Common myeloid progenitor, CD34-positive (primary cell): ENCODE measurements around the gene CACNA1D.

Source experiments
- CTCF ChIA-PET: fragments of 350-600 bp; sonication (Branson Sonifier 250); formaldehyde crosslinking; loops from one replicate; lab custom pipeline; 2021; ENCODE audit warnings: antibody characterized with exemption; lab: Charles Lee
- POLR2A ChIA-PET: fragments of 350-600 bp; sonication (Branson Sonifier 250); formaldehyde crosslinking; loops from one replicate; lab custom pipeline; 2021; ENCODE audit warnings: antibody characterized with exemption; lab: Charles Lee
- DNase-seq, 3 donors: peaks; one replicate each; pipeline versions ENCODE4 v3.0.0 to v3.0.0-alpha.2; 2013
- H3K27ac ChIP-seq, 2 experiments: 1 replicate in 1 of 2; 2 replicates in 1 of 2; pipeline ENCODE4 v1.7.0; 2013; ENCODE audit warnings: inconsistent platforms in 2 of 2, low read length in 2 of 2, mild to moderate bottlenecking in 2 of 2, low read depth in 1 of 2, moderate library complexity in 1 of 2; ENCODE audit not compliant: severe bottlenecking in 2 of 2, insufficient read depth in 1 of 2, poor library complexity in 1 of 2
- H3K27me3 ChIP-seq, 5 experiments: replicated peaks in 2 of 5; 1 replicate in 3 of 5; 2 replicates in 2 of 5; pipeline versions ENCODE4 v1.6.1 to v1.7.0; 2013; ENCODE audit warnings: low read length in 4 of 5, mild to moderate bottlenecking in 2 of 5, moderate library complexity in 2 of 5, inconsistent platforms in 1 of 5; ENCODE audit not compliant: insufficient read depth in 5 of 5, control insufficient read depth in 4 of 5
- H3K36me3 ChIP-seq, 4 experiments: 1 replicate in 2 of 4; 2 replicates in 2 of 4; pipeline versions ENCODE4 v1.6.1 to v1.7.0; 2013; ENCODE audit warnings: low read length in 3 of 4, control low read depth in 1 of 4, mild to moderate bottlenecking in 1 of 4; ENCODE audit not compliant: control insufficient read depth in 4 of 4, insufficient read depth in 4 of 4
- H3K4me1 ChIP-seq, 4 experiments: 1 replicate in 3 of 4; 2 replicates in 1 of 4; pipeline versions ENCODE4 v1.6.1 to v1.7.1; 2013; ENCODE audit warnings: low read length in 3 of 4, mild to moderate bottlenecking in 3 of 4, control low read depth in 1 of 4, inconsistent platforms in 1 of 4, moderate library complexity in 1 of 4; ENCODE audit not compliant: control insufficient read depth in 4 of 4, insufficient read depth in 4 of 4; ENCODE audit errors: control extremely low read depth in 1 of 4
- H3K4me3 ChIP-seq, 7 experiments: 1 replicate in 4 of 7; 2 replicates in 3 of 7; pipeline versions ENCODE4 v1.5.1 to v1.7.0; 2013; ENCODE audit warnings: mild to moderate bottlenecking in 7 of 7, low read length in 6 of 7, moderate library complexity in 6 of 7, inconsistent platforms in 2 of 7, low read depth in 2 of 7, control low read depth in 1 of 7; ENCODE audit not compliant: insufficient read depth in 4 of 7, control insufficient read depth in 1 of 7; ENCODE audit errors: extremely low read depth in 1 of 7
- H3K9me3 ChIP-seq, 5 experiments: 1 replicate in 4 of 5; 2 replicates in 1 of 5; pipeline versions ENCODE4 v1.6.1 to v1.7.1; 2013; ENCODE audit warnings: low read length in 4 of 5, mild to moderate bottlenecking in 2 of 5, inconsistent platforms in 1 of 5, low read depth in 1 of 5, moderate library complexity in 1 of 5; ENCODE audit not compliant: control insufficient read depth in 4 of 5, insufficient read depth in 2 of 5; ENCODE audit errors: control extremely low read depth in 1 of 5
- WGBS: methylation state at CpG from one replicate; pipeline ENCODE4 v1.1.5; 2013; ENCODE audit not compliant: insufficient coverage; 5-methylcytosine and 5-hydroxymethylcytosine counted together

Gene CACNA1D

GRCh38 chr3:53493595-53493962, 832 bp upstream of the CACNA1D start:
- Histone ChIP-seq H3K36me3 (no peaks in the 10 kb centered on the region), H3K27me3 (peaks cover 4 to 87% (median 31%) of the 10 kb centered on the region in 5 experiments), H3K4me1 (peaks cover 0 to 24% (median 16%) of the 10 kb centered on the region in 4 experiments), H3K27ac (no peak overlapping the region), H3K4me3 (peak overlapping the region in 2 of 7 experiments; percentile 57 to 63), H3K9me3 (no peaks in the 10 kb centered on the region)
- no peak for DNase-seq
- CTCF ChIA-PET, result interaction anchor here (1.4 to 1.9 kb wide), 2 partner anchors 9 to 10 kb away, joined by 5 to 6 read pairs; no protein-coding TSS in a partner anchor
- POLR2A ChIA-PET, result no interaction called here
- 2% methylated on average over 8 of the region's 13 CpGs for WGBS

GRCh38 chr3:53495146-53495519, 722 bp downstream of the CACNA1D start:
- Histone ChIP-seq H3K27me3 (peaks cover 4 to 81% (median 29%) of the 10 kb centered on the region in 5 experiments), H3K4me3 (peak overlapping the region in 5 of 7 experiments; percentile 25 to 63 (median 46)), H3K27ac (no peak overlapping the region), H3K9me3 (no peaks in the 10 kb centered on the region), H3K36me3 (no peaks in the 10 kb centered on the region), H3K4me1 (peaks cover 0 to 24% (median 16%) of the 10 kb centered on the region in 4 experiments)
- CTCF ChIA-PET, result no interaction called here
- POLR2A ChIA-PET, result no interaction called here
- peak in 2 of 3 donors; percentile 25 to 34 for DNase-seq
- 3% methylated on average over 14 of the region's 27 CpGs for WGBS

GRCh38 chr3:53495520-53496391, 1.3 kb downstream of the CACNA1D start:
- Histone ChIP-seq H3K9me3 (no peaks in the 10 kb centered on the region), H3K4me1 (peaks cover 0 to 24% (median 16%) of the 10 kb centered on the region in 4 experiments), H3K27me3 (peaks cover 4 to 75% (median 29%) of the 10 kb centered on the region in 5 experiments), H3K27ac (no peak overlapping the region), H3K36me3 (no peaks in the 10 kb centered on the region), H3K4me3 (peak overlapping the region in 6 of 7 experiments; percentile 10 to 63 (median 38))
- ChIA-PET CTCF (no interaction called here), POLR2A (no interaction called here)
- peak in 1 of 3 donors; percentile 38 for DNase-seq
- 9% methylated on average over 52 of the region's 57 CpGs for WGBS

- H3K27ac ChIP-seq, result no peak overlapping the region
- peak overlapping the region in 1 of 7 experiments; percentile 13 for H3K4me3 ChIP-seq
- peak in 2 of 3 donors; percentile 18 to 26 for DNase-seq
- H3K9me3 ChIP-seq, result no peaks in the 10 kb centered on the region
- CTCF ChIA-PET, result no interaction called here
- POLR2A ChIA-PET, result no interaction called here
- H3K4me1 ChIP-seq, result peaks cover 0 to 24% (median 16%) of the 10 kb centered on the region in 4 experiments
- whole genome bisulfite sequencing, result 25% methylated on average over 2 of the region's 2 CpGs
- H3K27me3 ChIP-seq, result peaks cover 4 to 70% (median 29%) of the 10 kb centered on the region in 5 experiments
- H3K36me3 ChIP-seq, result no peaks in the 10 kb centered on the region
Observed at GRCh38 chr3:53496392-53496670, 1.9 kb downstream of the CACNA1D start.

GRCh38 chr3:53496984-53497383, 2.6 kb downstream of the CACNA1D start:
- Histone ChIP-seq H3K4me3 (no peak overlapping the region), H3K27ac (no peak overlapping the region), H3K36me3 (no peaks in the 10 kb centered on the region), H3K27me3 (peaks cover 2 to 63% (median 25%) of the 10 kb centered on the region in 5 experiments), H3K9me3 (no peaks in the 10 kb centered on the region), H3K4me1 (peaks cover 0 to 24% (median 16%) of the 10 kb centered on the region in 4 experiments)
- ChIA-PET POLR2A (interaction anchor here (0.7 kb wide), 1 partner anchor 12 kb away, joined by 3 read pairs; no protein-coding TSS in a partner anchor), CTCF (no interaction called here)
- 40% methylated on average over 4 of the region's 5 CpGs for WGBS
- peak in 2 of 3 donors; percentile 48 to 59 for DNase-seq

- Histone ChIP-seq H3K9me3 (no peaks in the 10 kb centered on the region), H3K27ac (no peak overlapping the region), H3K36me3 (no peaks in the 10 kb centered on the region), H3K4me3 (no peak overlapping the region), H3K4me1 (peaks cover 0 to 18% (median 10%) of the 10 kb centered on the region in 4 experiments), H3K27me3 (peaks cover 0 to 43% (median 15%) of the 10 kb centered on the region in 5 experiments)
- CTCF ChIA-PET, result no interaction called here
- no peak for DNase-seq
- 98% methylated on average over 5 of the region's 8 CpGs for WGBS
- POLR2A ChIA-PET, result no interaction called here
Observed at GRCh38 chr3:53498806-53499641, 4.6 kb downstream of the CACNA1D start.
